Measurements from ENCODE around the gene RIC3. TPM values are rescaled to one million over a fixed set of nuclear protein-coding genes. Genes with fewer than 3 reads are reported as not detected.

The RIC3 gene
- total RNA-seq, 1 experiment from 2014 or later, result not detected

DNA sequence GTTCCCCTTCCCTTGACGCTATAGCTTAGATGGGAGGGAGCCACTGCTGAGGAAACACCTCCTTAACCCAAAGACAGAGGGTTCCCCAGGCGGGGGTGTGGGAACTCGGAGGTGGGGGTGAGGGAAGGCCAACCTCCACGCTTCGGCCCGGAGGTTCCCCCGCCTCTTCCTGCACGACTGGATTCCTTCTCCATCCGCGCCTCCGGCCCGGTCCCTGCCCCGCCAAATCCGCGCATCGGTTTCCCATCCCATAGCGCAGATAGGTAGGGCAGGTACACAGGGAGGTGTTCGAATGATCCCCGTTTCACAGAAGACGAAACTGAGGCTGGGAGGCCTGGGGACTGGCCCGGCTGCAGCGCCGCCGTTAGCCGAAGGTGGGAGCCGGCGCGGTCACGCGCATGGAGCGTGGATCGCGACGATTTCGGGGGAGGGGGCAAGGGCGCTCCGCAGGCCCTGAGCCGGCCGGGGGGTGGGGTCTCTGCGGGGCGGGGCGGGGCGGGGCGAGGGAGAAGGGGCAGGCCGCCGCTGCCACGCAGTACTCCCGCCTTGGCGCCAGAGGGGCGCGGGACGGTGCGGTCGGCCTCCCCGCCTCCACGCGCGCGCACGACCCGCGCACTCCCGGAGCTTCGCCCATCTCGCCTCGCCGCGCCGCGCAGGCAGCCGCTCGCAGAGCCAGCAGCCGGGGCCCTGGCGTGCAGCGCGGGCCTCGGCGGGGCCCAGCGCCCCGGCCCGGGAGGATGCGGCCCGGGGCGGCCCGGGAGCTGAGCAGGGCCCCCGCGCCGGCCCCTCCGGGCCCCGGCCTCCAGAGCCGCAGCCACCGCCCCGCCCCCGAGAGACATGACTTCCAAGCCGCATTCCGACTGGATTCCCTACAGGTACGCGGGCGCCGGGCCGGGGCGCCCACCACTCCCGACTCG lies 87.9 kb downstream of the RIC3 start, which contains the start of gene TUB (continued):
- TF ChIP-seq POLR2AphosphoS5 (IDR thresholded peaks at IDR 0.05; ENCODE audit: low read depth, low read length), result no peak

DNA sequence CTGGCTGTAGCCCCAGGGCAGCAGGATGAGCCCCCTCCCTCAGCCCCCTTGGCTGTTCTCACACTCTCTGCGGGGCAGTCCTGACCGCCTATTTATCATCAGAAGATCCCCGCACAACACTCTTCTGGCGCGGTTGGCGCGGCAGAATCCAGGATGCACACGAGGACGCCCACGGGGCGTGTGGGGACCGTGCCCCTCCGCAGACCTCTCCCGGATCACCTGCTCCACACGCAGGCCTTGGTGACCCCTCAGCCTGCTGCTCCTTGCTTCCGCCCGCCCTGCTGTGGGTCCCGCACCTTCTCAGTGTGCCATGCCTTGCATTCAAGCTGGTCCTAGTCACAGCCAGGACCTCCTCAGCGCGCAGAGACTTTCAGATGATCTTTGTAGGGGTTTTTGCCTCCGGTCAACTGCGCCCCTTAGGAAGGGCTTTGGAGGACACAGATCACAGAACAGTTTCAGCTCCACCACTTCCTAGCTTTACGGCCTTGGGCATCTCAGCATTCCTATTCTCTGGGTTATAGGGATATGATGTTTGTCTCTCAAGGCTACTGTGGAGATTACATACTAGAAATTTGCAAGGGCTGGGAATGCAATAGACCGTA lies 88.7 kb downstream of the RIC3 start:
- ChIA-PET POLR2A (no interaction called here), CTCF (no interaction called here)
- no peak overlapping the region for H3K27ac ChIP-seq (ENCODE audit: low read depth, low read length)

More for the DNA sequence above, 88.7 kb downstream of the RIC3 start:
- H3K9me3 ChIP-seq (ENCODE audit: control insufficient read depth in 1 of 2, insufficient read depth in 1 of 2, low read depth in 1 of 2, low read length in 2 of 2), result no peaks in the 10 kb centered on the region
- ATAC-seq (no peak), DNase-seq (ENCODE audit: low read depth, low spot score) (no peak)
- no TSS peak for BruUV-seq (replicated peaks)
- intact Hi-C loops (cut with micrococcal nuclease), result no loop called here
- no peaks in the 10 kb centered on the region for H3K36me3 ChIP-seq (ENCODE audit: control insufficient read depth in 1 of 2, insufficient read depth in 2 of 2, low read length in 2 of 2)
- no peak overlapping the region for H3K4me2 ChIP-seq (ENCODE audit: low read length)
- H3K4me3 ChIP-seq (replicated peaks in 1 of 2; ENCODE audit: low read depth in 1 of 2, low read length in 2 of 2), result no peak overlapping the region
- no peaks in the 10 kb centered on the region for H3K79me2 ChIP-seq (ENCODE audit: insufficient read depth, low read length)
- 0 out of 2 replicates have a peak, but pooled peaks cover 6% of the 10 kb centered on the region for H3K27me3 ChIP-seq (ENCODE audit: insufficient read depth, low read length)
- no peaks in the 10 kb centered on the region; the same call in 1 of the 2 replicates for H3K9me2 ChIP-seq (ENCODE audit: insufficient read depth)
- H3K4me1 ChIP-seq (ENCODE audit: control insufficient read depth in 1 of 2, insufficient read depth in 2 of 2, low read length in 2 of 2), result no peaks in the 10 kb centered on the region
- H3K9ac ChIP-seq (ENCODE audit: low read length), result no peak overlapping the region
- no peak for TF ChIP-seq SIN3A (IDR thresholded peaks at IDR 0.05; ENCODE audit: low read depth)
- TF ChIP-seq SP1 (IDR thresholded peaks at IDR 0.05; ENCODE audit: low read depth), result no peak
- no peak for TF ChIP-seq ELF1 (IDR thresholded peaks at IDR 0.05; ENCODE audit: borderline replicate concordance, low read depth)
- no peak for TF ChIP-seq EZH2phosphoT487 (IDR thresholded peaks at IDR 0.05; ENCODE audit: borderline replicate concordance)
- TF ChIP-seq, protein P1, sequence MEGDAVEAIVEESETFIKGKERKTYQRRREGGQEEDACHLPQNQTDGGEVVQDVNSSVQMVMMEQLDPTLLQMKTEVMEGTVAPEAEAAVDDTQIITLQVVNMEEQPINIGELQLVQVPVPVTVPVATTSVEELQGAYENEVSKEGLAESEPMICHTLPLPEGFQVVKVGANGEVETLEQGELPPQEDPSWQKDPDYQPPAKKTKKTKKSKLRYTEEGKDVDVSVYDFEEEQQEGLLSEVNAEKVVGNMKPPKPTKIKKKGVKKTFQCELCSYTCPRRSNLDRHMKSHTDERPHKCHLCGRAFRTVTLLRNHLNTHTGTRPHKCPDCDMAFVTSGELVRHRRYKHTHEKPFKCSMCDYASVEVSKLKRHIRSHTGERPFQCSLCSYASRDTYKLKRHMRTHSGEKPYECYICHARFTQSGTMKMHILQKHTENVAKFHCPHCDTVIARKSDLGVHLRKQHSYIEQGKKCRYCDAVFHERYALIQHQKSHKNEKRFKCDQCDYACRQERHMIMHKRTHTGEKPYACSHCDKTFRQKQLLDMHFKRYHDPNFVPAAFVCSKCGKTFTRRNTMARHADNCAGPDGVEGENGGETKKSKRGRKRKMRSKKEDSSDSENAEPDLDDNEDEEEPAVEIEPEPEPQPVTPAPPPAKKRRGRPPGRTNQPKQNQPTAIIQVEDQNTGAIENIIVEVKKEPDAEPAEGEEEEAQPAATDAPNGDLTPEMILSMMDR (IDR thresholded peaks at IDR 0.05 in 2 of 3, conservative IDR thresholded peaks at IDR 0.05 in 1 of 3; ENCODE audit: borderline replicate concordance in 1 of 3, insufficient read depth in 1 of 3, low read depth in 2 of 3, low read length in 2 of 3), result no peak
- TF ChIP-seq SRF (IDR thresholded peaks at IDR 0.05; ENCODE audit: low read depth), result no peak
- TF ChIP-seq, protein P2, sequence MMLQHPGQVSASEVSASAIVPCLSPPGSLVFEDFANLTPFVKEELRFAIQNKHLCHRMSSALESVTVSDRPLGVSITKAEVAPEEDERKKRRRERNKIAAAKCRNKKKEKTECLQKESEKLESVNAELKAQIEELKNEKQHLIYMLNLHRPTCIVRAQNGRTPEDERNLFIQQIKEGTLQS (IDR thresholded peaks at IDR 0.05), result no peak
- TF ChIP-seq RAD21 (IDR thresholded peaks at IDR 0.05; ENCODE audit: low read depth), result no peak
- TF ChIP-seq YY1 (IDR thresholded peaks at IDR 0.05; ENCODE audit: extremely low read depth, insufficient replicate concordance, low read depth, low read length), result no peak
- no peak for TF ChIP-seq CBX3 (IDR thresholded peaks at IDR 0.05; ENCODE audit: low read depth)
- no peak for TF ChIP-seq ZFX (IDR thresholded peaks at IDR 0.05)
- no peak for TF ChIP-seq EZH2 (IDR thresholded peaks at IDR 0.05)
- no peak for TF ChIP-seq TCF7L2 (IDR thresholded peaks at IDR 0.05; ENCODE audit: borderline replicate concordance, extremely low read depth, insufficient read depth, insufficient read length)
- no peak for TF ChIP-seq CEBPB (IDR thresholded peaks at IDR 0.05; ENCODE audit: low read depth)
- TF ChIP-seq, protein P3, sequence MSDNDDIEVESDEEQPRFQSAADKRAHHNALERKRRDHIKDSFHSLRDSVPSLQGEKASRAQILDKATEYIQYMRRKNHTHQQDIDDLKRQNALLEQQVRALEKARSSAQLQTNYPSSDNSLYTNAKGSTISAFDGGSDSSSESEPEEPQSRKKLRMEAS (IDR thresholded peaks at IDR 0.05), result no peak
- TF ChIP-seq JUND (IDR thresholded peaks at IDR 0.05), result no peak
- TF ChIP-seq ZNF274 (IDR thresholded peaks at IDR 0.05; ENCODE audit: low read depth, low read length), result no peak
- TF ChIP-seq, protein P4, sequence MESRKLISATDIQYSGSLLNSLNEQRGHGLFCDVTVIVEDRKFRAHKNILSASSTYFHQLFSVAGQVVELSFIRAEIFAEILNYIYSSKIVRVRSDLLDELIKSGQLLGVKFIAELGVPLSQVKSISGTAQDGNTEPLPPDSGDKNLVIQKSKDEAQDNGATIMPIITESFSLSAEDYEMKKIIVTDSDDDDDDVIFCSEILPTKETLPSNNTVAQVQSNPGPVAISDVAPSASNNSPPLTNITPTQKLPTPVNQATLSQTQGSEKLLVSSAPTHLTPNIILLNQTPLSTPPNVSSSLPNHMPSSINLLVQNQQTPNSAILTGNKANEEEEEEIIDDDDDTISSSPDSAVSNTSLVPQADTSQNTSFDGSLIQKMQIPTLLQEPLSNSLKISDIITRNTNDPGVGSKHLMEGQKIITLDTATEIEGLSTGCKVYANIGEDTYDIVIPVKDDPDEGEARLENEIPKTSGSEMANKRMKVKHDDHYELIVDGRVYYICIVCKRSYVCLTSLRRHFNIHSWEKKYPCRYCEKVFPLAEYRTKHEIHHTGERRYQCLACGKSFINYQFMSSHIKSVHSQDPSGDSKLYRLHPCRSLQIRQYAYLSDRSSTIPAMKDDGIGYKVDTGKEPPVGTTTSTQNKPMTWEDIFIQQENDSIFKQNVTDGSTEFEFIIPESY (IDR thresholded peaks at IDR 0.05; ENCODE audit: extremely low read depth, insufficient replicate concordance, low read length), result no peak
- no peak for TF ChIP-seq POLR2AphosphoS5 (IDR thresholded peaks at IDR 0.05; ENCODE audit: low read depth, low read length)
- RAD21 ChIA-PET (ENCODE audit: low non-redundant PET in 1 of 2, low total read pairs in 2 of 2, uncharacterized antibody in 2 of 2, unreplicated experiment in 2 of 2), result no interaction called here
- H4K20me1 ChIP-seq (ENCODE audit: insufficient read depth), result no peaks in the 10 kb centered on the region
- H2AFZ ChIP-seq (ENCODE audit: low read depth, low read length, poor library complexity, severe bottlenecking), result no peak overlapping the region
